ENCODE data around the gene ZNF423.

ZNF423 gene

GRCh38 chr16:49585143-49585832, 270.6 kb downstream of the ZNF423 start:
- no peaks in the 10 kb centered on the region for H3K27me3 ChIP-seq
- H3K9me3 ChIP-seq, result no peaks in the 10 kb centered on the region
- H3K36me3 ChIP-seq, result peaks cover 16% of the 10 kb centered on the region
- H3K4me2 ChIP-seq, result no peak overlapping the region
- no peak overlapping the region for H3K9ac ChIP-seq
- no peak for TF ChIP-seq Cebpa-rat (IDR thresholded peaks at IDR 0.05)
- H3K4me3 ChIP-seq, result no peak overlapping the region
- H3K4me1 ChIP-seq, result peaks cover 24% of the 10 kb centered on the region
- no peak overlapping the region for H3K27ac ChIP-seq
- H4K20me1 ChIP-seq, result peaks cover 22% of the 10 kb centered on the region

GRCh38 chr16:49583911-49584310, 272.0 kb downstream of the ZNF423 start:
- no peaks in the 10 kb centered on the region for H3K27me3 ChIP-seq
- H3K9ac ChIP-seq, result no peak overlapping the region
- TF ChIP-seq Cebpa-rat (IDR thresholded peaks at IDR 0.05), result no peak
- no peak overlapping the region for H3K4me2 ChIP-seq
- H3K9me3 ChIP-seq, result no peaks in the 10 kb centered on the region
- peaks cover 30% of the 10 kb centered on the region for H4K20me1 ChIP-seq
- H3K4me3 ChIP-seq, result no peak overlapping the region
- peaks cover 28% of the 10 kb centered on the region for H3K4me1 ChIP-seq
- H3K36me3 ChIP-seq, result peaks cover 13% of the 10 kb centered on the region
- H3K27ac ChIP-seq, result no peak overlapping the region

GRCh38 chr16:49581630-49582298, 274.1 kb downstream of the ZNF423 start:
- no peak overlapping the region for H3K27ac ChIP-seq
- H3K4me3 ChIP-seq, result no peak overlapping the region
- no peak for TF ChIP-seq Cebpa-rat (IDR thresholded peaks at IDR 0.05)
- H3K27me3 ChIP-seq, result no peaks in the 10 kb centered on the region
- H3K36me3 ChIP-seq, result peaks cover 11% of the 10 kb centered on the region
- H3K4me2 ChIP-seq, result no peak overlapping the region
- peaks cover 17% of the 10 kb centered on the region; the same call in 1 of the 2 replicates for H3K4me1 ChIP-seq
- no peak overlapping the region for H3K9ac ChIP-seq
- H4K20me1 ChIP-seq, result peaks cover 35% of the 10 kb centered on the region
- H3K9me3 ChIP-seq, result no peaks in the 10 kb centered on the region

- no peak for TF ChIP-seq Cebpa-rat (IDR thresholded peaks at IDR 0.05)
- Histone ChIP-seq H3K9me3 (no peaks in the 10 kb centered on the region), H3K4me3 (no peak overlapping the region), H3K9ac (no peak overlapping the region), H3K36me3 (peaks cover 3% of the 10 kb centered on the region; the same call in 1 of the 2 replicates), H3K4me1 (peaks cover 23% of the 10 kb centered on the region), H3K27ac (no peak overlapping the region), H4K20me1 (peaks cover 39% of the 10 kb centered on the region), H3K27me3 (no peaks in the 10 kb centered on the region), H3K4me2 (no peak overlapping the region)
Observed at GRCh38 chr16:49580751-49581303, 275.1 kb downstream of the ZNF423 start.

- Histone ChIP-seq H3K9ac (no peak overlapping the region), H3K36me3 (no peaks in the 10 kb centered on the region), H3K4me2 (no peak overlapping the region), H3K9me3 (no peaks in the 10 kb centered on the region), H3K27me3 (no peaks in the 10 kb centered on the region), H3K27ac (no peak overlapping the region), H3K4me1 (peaks cover 45% of the 10 kb centered on the region), H4K20me1 (peaks cover 42% of the 10 kb centered on the region), H3K4me3 (no peak overlapping the region)
- TF ChIP-seq Cebpa-rat (IDR thresholded peaks at IDR 0.05), result no peak
Observed at GRCh38 chr16:49578435-49579024, 277.4 kb downstream of the ZNF423 start.

- Histone ChIP-seq H3K4me3 (no peak overlapping the region), H3K9ac (no peak overlapping the region), H4K20me1 (peaks cover 42% of the 10 kb centered on the region), H3K4me1 (peaks cover 45% of the 10 kb centered on the region), H3K4me2 (no peak overlapping the region), H3K9me3 (no peaks in the 10 kb centered on the region), H3K27ac (no peak overlapping the region), H3K27me3 (no peaks in the 10 kb centered on the region), H3K36me3 (peaks cover 5% of the 10 kb centered on the region)
- TF ChIP-seq Cebpa-rat (IDR thresholded peaks at IDR 0.05), result no peak
Observed at GRCh38 chr16:49578018-49578417, 277.9 kb downstream of the ZNF423 start.

- H4K20me1 ChIP-seq, result peaks cover 39% of the 10 kb centered on the region
- no peak overlapping the region for H3K9ac ChIP-seq
- no peak overlapping the region for H3K4me3 ChIP-seq
- H3K27me3 ChIP-seq, result no peaks in the 10 kb centered on the region
- H3K27ac ChIP-seq, result no peak overlapping the region
- H3K36me3 ChIP-seq, result peaks cover 16% of the 10 kb centered on the region
- no peak overlapping the region for H3K4me2 ChIP-seq
- H3K4me1 ChIP-seq, result peaks cover 45% of the 10 kb centered on the region
- H3K9me3 ChIP-seq, result no peaks in the 10 kb centered on the region
- TF ChIP-seq Cebpa-rat (IDR thresholded peaks at IDR 0.05), result no peak
Observed at GRCh38 chr16:49576941-49577340, 279.0 kb downstream of the ZNF423 start.

GRCh38 chr16:49576173-49576494, 279.8 kb downstream of the ZNF423 start:
- no peak overlapping the region for H3K4me3 ChIP-seq
- peak overlapping the region; percentile 68; the same call in 1 of the 2 replicates for H3K27ac ChIP-seq
- H3K36me3 ChIP-seq, result peaks cover 17% of the 10 kb centered on the region
- peak overlapping the region; percentile 60; the same call in 1 of the 2 replicates for H3K9ac ChIP-seq
- H4K20me1 ChIP-seq, result peaks cover 36% of the 10 kb centered on the region
- peak overlapping the region; percentile 64; the same call in 1 of the 2 replicates for H3K4me2 ChIP-seq
- no peaks in the 10 kb centered on the region for H3K27me3 ChIP-seq
- H3K9me3 ChIP-seq, result no peaks in the 10 kb centered on the region
- H3K4me1 ChIP-seq, result peaks cover 45% of the 10 kb centered on the region
- TF ChIP-seq Cebpa-rat (IDR thresholded peaks at IDR 0.05), result no peak

- no peak overlapping the region for H3K4me3 ChIP-seq
Observed at GRCh38 chr16:49575346-49576172, 280.4 kb downstream of the ZNF423 start.

More at GRCh38 chr16:49575346-49576172, 280.4 kb downstream of the ZNF423 start:
- TF ChIP-seq Cebpa-rat (IDR thresholded peaks at IDR 0.05), result no peak
- Histone ChIP-seq H3K4me1 (peaks cover 41% of the 10 kb centered on the region), H3K4me2 (peak overlapping the region; percentile 64), H3K9me3 (no peaks in the 10 kb centered on the region), H3K27me3 (no peaks in the 10 kb centered on the region), H4K20me1 (peaks cover 36% of the 10 kb centered on the region), H3K9ac (peak overlapping the region; percentile 60; the same call in 1 of the 2 replicates), H3K27ac (peak overlapping the region; percentile 68), H3K36me3 (peaks cover 21% of the 10 kb centered on the region)

Data from BLaER1 (cell line).